HEK293 (cell line): ENCODE data around the gene LMO7.

Experiments used
- CTCF ChIA-PET: fragments of 350-600 bp; formaldehyde crosslinking; extraction: SDS; loops from one replicate; lab custom pipeline; 2021; ENCODE audit warnings: antibody characterized with exemption; lab: Yijun Ruan, JAX
- POLR2A ChIA-PET: fragments of 300-600 bp; formaldehyde crosslinking; extraction: SDS; loops from one replicate; lab custom pipeline; 2020; ENCODE audit warnings: antibody characterized with exemption, inconsistent platforms; lab: Yijun Ruan, JAX
- H3K27ac ChIP-seq: fragments of 200-500 bp; sonication (Bioruptor generic); 2 replicates; pipeline ENCODE4 v1.5.1; 2014; ENCODE audit warnings: low read depth, low read length, control low read depth, inconsistent platforms; ENCODE audit errors: extremely low read depth
- H3K36me3 ChIP-seq, 2 experiments: fragments of 200-500 bp in 1 of 2; sonication (Bioruptor generic) in 1 of 2; 1 replicate in 1 of 2; 2 replicates in 1 of 2; pipeline ENCODE4 v1.5.1; 2014 to 2017; ENCODE audit warnings: inconsistent platforms in 2 of 2, low read length in 2 of 2; ENCODE audit not compliant: control insufficient read depth in 2 of 2, insufficient read depth in 1 of 2
- H3K4me1 ChIP-seq: fragments of 200-500 bp; sonication (Bioruptor generic); 2 replicates; pipeline ENCODE4 v1.5.1; 2014; ENCODE audit warnings: mild to moderate bottlenecking, low read length, inconsistent platforms; ENCODE audit not compliant: control insufficient read depth, insufficient read depth
- H3K4me3 ChIP-seq: 2 replicates; pipeline ENCODE4 v1.5.1; 2011; ENCODE audit warnings: low read depth, mild to moderate bottlenecking, control low read depth, low read length, moderate library complexity
- H3K9me3 ChIP-seq: fragments of 200-500 bp; sonication (Bioruptor generic); 2 replicates; pipeline ENCODE4 v1.5.1; 2014; ENCODE audit warnings: low read depth, low read length, inconsistent platforms; ENCODE audit not compliant: control insufficient read depth, insufficient read depth
- GLIS2 ChIP-seq: fragments of 450-650 bp; formaldehyde crosslinking; IDR thresholded peaks from 2 replicates; pipeline ENCODE4 v1.5.1; 2016; ENCODE audit warnings: missing biosample characterization, missing genetic modification characterization
- KLF16 ChIP-seq: fragments of 450-650 bp; formaldehyde crosslinking; IDR thresholded peaks from 2 replicates; pipeline ENCODE4 v1.5.1; 2017; ENCODE audit warnings: missing biosample characterization, missing genetic modification characterization
- OVOL3 ChIP-seq: fragments of 450-650 bp; formaldehyde crosslinking; IDR thresholded peaks from 2 replicates; pipeline ENCODE4 v1.5.1; 2016; ENCODE audit warnings: missing biosample characterization, missing genetic modification characterization
- PATZ1 ChIP-seq: fragments of 450-650 bp; formaldehyde crosslinking; IDR thresholded peaks from 2 replicates; pipeline ENCODE4 v1.5.1; 2016; ENCODE audit warnings: missing biosample characterization, missing genetic modification characterization
- PRDM4 ChIP-seq: fragments of 450-650 bp; formaldehyde crosslinking; IDR thresholded peaks from 2 replicates; pipeline ENCODE4 v1.5.1; 2017; ENCODE audit warnings: missing biosample characterization, missing genetic modification characterization
- PRDM6 ChIP-seq: fragments of 450-650 bp; formaldehyde crosslinking; IDR thresholded peaks from 2 replicates; pipeline ENCODE4 v1.5.1; 2017; ENCODE audit warnings: missing biosample characterization, missing genetic modification characterization
- SCRT1 ChIP-seq: fragments of 450-650 bp; formaldehyde crosslinking; IDR thresholded peaks from 2 replicates; pipeline ENCODE4 v1.5.1; 2016; ENCODE audit warnings: missing biosample characterization, missing genetic modification characterization, borderline replicate concordance
- ZFP41 ChIP-seq: fragments of 450-650 bp; formaldehyde crosslinking; IDR thresholded peaks from 2 replicates; pipeline ENCODE4 v1.5.1; 2016; ENCODE audit warnings: missing biosample characterization, missing genetic modification characterization, borderline replicate concordance
- ZNF146 ChIP-seq: fragments of 450-650 bp; formaldehyde crosslinking; IDR thresholded peaks from 2 replicates; pipeline ENCODE4 v1.5.1; 2016; ENCODE audit warnings: missing biosample characterization, missing genetic modification characterization
- ZNF2 ChIP-seq: fragments of 450-650 bp; formaldehyde crosslinking; IDR thresholded peaks from 2 replicates; pipeline ENCODE4 v1.5.1; 2016; ENCODE audit warnings: missing biosample characterization, missing genetic modification characterization
- ZNF24 ChIP-seq: fragments of 450-650 bp; formaldehyde crosslinking; IDR thresholded peaks from 2 replicates; pipeline ENCODE4 v1.5.1; 2016; ENCODE audit warnings: missing biosample characterization, missing genetic modification characterization
- ZNF354C ChIP-seq: fragments of 450-650 bp; formaldehyde crosslinking; IDR thresholded peaks from 2 replicates; pipeline ENCODE4 v1.5.1; 2016; ENCODE audit warnings: missing biosample characterization, missing genetic modification characterization, low read depth, borderline replicate concordance
- ZNF510 ChIP-seq: fragments of 450-650 bp; formaldehyde crosslinking; IDR thresholded peaks from 2 replicates; pipeline ENCODE4 v1.5.1; 2018; ENCODE audit warnings: mild to moderate bottlenecking, missing genetic modification characterization, missing biosample characterization; ENCODE audit not compliant: insufficient replicate concordance
- ZNF518A ChIP-seq: fragments of 450-650 bp; formaldehyde crosslinking; conservative IDR thresholded peaks from 2 replicates; pipeline ENCODE4 v1.5.1; 2016; ENCODE audit warnings: low read depth, missing biosample characterization, missing genetic modification characterization
- ZNF677 ChIP-seq: fragments of 450-650 bp; IDR thresholded peaks from 2 replicates; pipeline ENCODE4 v1.5.0; 2018; ENCODE audit warnings: missing biosample characterization, mild to moderate bottlenecking, missing genetic modification characterization, moderate library complexity
- ZSCAN4 ChIP-seq: fragments of 450-650 bp; formaldehyde crosslinking; IDR thresholded peaks from 2 replicates; pipeline ENCODE4 v1.5.1; 2017; ENCODE audit warnings: missing biosample characterization, missing genetic modification characterization

Gene LMO7

GRCh38 chr13:75836441-75836840 lies 200.3 kb downstream of the LMO7 start (continued):
- TF ChIP-seq PATZ1 (no peak), ZNF677 (tag by site-specific recombination) (no peak), ZNF354C (no peak), ZNF518A (tag by site-specific recombination) (no peak), ZFP41 (tag by site-specific recombination) (no peak), GLIS2 (tag by site-specific recombination) (no peak), ZNF146 (tag by site-specific recombination) (no peak), KLF16 (tag by site-specific recombination) (no peak), SCRT1 (tag by site-specific recombination) (no peak)

GRCh38 chr13:75838366-75839005 lies 202.4 kb downstream of the LMO7 start:
- H3K4me3 ChIP-seq, result no peak overlapping the region
- no peaks in the 10 kb centered on the region for H3K9me3 ChIP-seq
- peaks cover 0 to 36% of the 10 kb centered on the region in 2 experiments; a peak in 1 of 3 replicates for H3K36me3 ChIP-seq
- POLR2A ChIA-PET, result no interaction called here
- no peaks in the 10 kb centered on the region for H3K4me1 ChIP-seq
- CTCF ChIA-PET, result interaction anchor here (0.8 kb wide), 1 partner anchor 143 kb away, joined by 3 read pairs; no protein-coding TSS in a partner anchor
- H3K27ac ChIP-seq, result no peak overlapping the region
- TF ChIP-seq ZSCAN4 (tag by site-specific recombination), result no peak
- TF ChIP-seq ZNF24 (tag by site-specific recombination), result no peak
- no peak for TF ChIP-seq ZNF510 (tag by site-specific recombination)
- TF ChIP-seq PRDM4, result no peak
- no peak for TF ChIP-seq OVOL3 (tag by site-specific recombination)
- TF ChIP-seq ZNF2 (tag by site-specific recombination), result no peak
- no peak for TF ChIP-seq PRDM6 (tag by site-specific recombination)
